GM19023 (cell line): ENCODE results near the gene NOL8.

ENCODE experiments used
- ATAC-seq: cut with Tn5 transposase; IDR thresholded peaks from one replicate; pipeline ENCODE4 v1.9.1; 2021; ENCODE audit warnings: mild to moderate bottlenecking, moderate library complexity; ENCODE audit not compliant: unreplicated experiment

Gene NOL8

GRCh38 chr9:92270511-92270910 is 54.6 kb downstream of the NOL8 start:
- no peak for ATAC-seq

DNA sequence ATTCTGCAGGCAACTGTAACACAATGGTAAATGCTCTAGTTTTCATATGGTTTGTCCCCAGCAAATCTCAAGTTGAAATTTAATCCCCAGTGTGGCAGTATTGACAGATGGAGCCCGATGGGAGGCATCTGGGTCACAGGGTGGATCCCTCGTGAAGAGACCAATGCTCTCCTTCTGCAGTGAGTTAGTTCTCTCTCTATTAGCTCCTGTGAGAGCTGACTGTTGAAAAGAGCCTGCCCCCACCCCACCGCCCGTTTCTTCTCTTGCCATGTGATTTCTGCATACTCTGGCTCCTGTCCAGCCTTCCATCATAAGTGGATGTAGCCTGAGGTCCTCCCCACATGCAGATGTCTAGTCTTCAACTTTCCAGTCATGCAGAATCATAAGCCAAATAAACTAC is 58.7 kb downstream of the NOL8 start:
- ATAC-seq = no peak

- ATAC-seq = no peak
Measured at GRCh38 chr9:92265154-92265553, 60.0 kb downstream of the NOL8 start.

DNA sequence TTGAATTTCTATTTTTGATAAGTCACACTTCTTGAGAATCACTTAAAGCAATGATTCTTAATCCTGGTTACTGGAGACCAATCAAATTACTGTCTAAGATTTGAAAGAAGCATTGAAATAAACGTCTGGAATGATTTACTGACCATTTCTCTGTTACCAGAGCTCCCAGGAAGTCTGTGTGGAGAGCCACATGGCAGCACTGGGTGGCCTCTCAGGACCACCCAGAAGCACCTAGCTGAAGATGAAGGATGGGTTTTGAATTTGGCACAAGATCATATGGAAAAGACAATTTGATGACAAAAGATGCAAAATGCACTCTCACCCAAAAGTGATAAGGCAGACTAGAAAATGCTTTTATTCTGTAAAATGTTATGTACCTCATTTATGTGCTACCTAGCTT is 62.0 kb downstream of the NOL8 start:
- no peak for ATAC-seq

DNA sequence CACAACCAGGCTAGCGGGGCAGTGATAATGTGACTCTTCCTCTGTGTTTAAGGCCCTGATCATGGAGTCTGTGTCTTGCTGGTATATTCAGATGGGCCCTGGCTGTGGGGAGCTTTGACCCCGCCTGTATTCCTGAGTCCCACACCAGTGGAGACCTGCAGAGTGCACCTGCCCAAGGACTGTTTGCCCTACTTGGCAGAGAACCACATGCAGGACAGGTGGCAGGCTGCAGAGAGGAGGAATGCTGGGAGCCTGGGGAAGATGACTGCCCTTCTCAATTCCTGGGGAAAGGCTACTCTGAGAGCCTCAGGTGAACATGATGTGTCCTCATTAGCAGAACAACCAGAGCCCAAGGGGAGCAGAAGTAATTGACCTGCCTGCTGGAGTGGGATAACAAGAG is 67.8 kb downstream of the NOL8 start:
- no peak for ATAC-seq

GRCh38 chr9:92254381-92255337 is 70.5 kb downstream of the NOL8 start:
- ATAC-seq = no peak

GRCh38 chr9:92253656-92254055 is 71.5 kb downstream of the NOL8 start:
- ATAC-seq = no peak

- no peak for ATAC-seq
Measured at GRCh38 chr9:92247981-92248380, 77.2 kb downstream of the NOL8 start.
